Chondrocyte (in vitro differentiated cells): Measurements from ENCODE around the gene BORCS6. TPM values are rescaled to one million over a fixed set of nuclear protein-coding genes. Genes with fewer than 3 reads are reported as not detected.
A peak's percentile ranks its signal among the peaks of the same experiment; 100 is the strongest.

ENCODE experiments used
- DNase-seq: peaks from one replicate; pipeline ENCODE4 v3.0.0; 2021; ENCODE audit warnings: mixed read lengths, low spot score
- H3K27ac Mint-ChIP-seq: one replicate; pipeline ENCODE4 v1.8.0; 2021; ENCODE audit warnings: mild to moderate bottlenecking, moderate library complexity, mixed read lengths; ENCODE audit not compliant: unreplicated experiment
- H3K27me3 Mint-ChIP-seq: 2 replicates; pipeline ENCODE4 v1.8.0; 2021; ENCODE audit warnings: low read depth, mixed read lengths
- H3K36me3 Mint-ChIP-seq: 2 replicates; pipeline ENCODE4 v1.8.0; 2021; ENCODE audit warnings: low read depth, mixed read lengths
- H3K4me1 Mint-ChIP-seq: 2 replicates; pipeline ENCODE4 v1.8.0; 2021; ENCODE audit warnings: low read depth, mild to moderate bottlenecking, mixed read lengths
- H3K4me3 Mint-ChIP-seq: one replicate; pipeline ENCODE4 v1.8.0; 2021; ENCODE audit warnings: mild to moderate bottlenecking, moderate library complexity, mixed read lengths; ENCODE audit not compliant: unreplicated experiment
- H3K9me3 Mint-ChIP-seq: 2 replicates; pipeline ENCODE4 v1.8.0; 2021; ENCODE audit warnings: low read depth, mixed read lengths
- CTCF ChIP-seq: fragments of 200-600 bp; sonication (generic); IDR thresholded peaks from 2 replicates; pipeline ENCODE4 v1.5.0; 2021; ENCODE audit warnings: antibody characterized with exemption, mild to moderate bottlenecking, moderate library complexity
- total RNA-seq: library from RNA; stranded (reverse); gene quantifications from 3 replicates; pipeline ENCODE4 v1.2.1, GENCODE V29; 2021

BORCS6 gene
- total RNA-seq, 1 donor from 2014 or later = 8.2 TPM

GRCh38 chr17:8150194-8151119, 39.5 kb downstream of the BORCS6 start:
- peak overlapping the region; percentile 22 for H3K27ac Mint-ChIP-seq
- peak overlapping the region; percentile 2 for H3K4me3 Mint-ChIP-seq
- H3K27me3 Mint-ChIP-seq = no peaks in the 10 kb centered on the region
- H3K36me3 Mint-ChIP-seq = peaks cover 31% of the 10 kb centered on the region
- no peak for DNase-seq
- no peaks in the 10 kb centered on the region for H3K9me3 Mint-ChIP-seq
- no peak for TF ChIP-seq CTCF
- H3K4me1 Mint-ChIP-seq = peaks cover 35% of the 10 kb centered on the region

GRCh38 chr17:8149419-8150193, 40.4 kb downstream of the BORCS6 start:
- TF ChIP-seq CTCF = no peak
- Mint-ChIP-seq H3K27ac (peak overlapping the region; percentile 22), H3K27me3 (no peaks in the 10 kb centered on the region), H3K4me1 (peaks cover 35% of the 10 kb centered on the region), H3K9me3 (no peaks in the 10 kb centered on the region), H3K4me3 (peak overlapping the region; percentile 33), H3K36me3 (peaks cover 32% of the 10 kb centered on the region)
- DNase-seq = no peak

GRCh38 chr17:8148560-8148959, 41.4 kb downstream of the BORCS6 start:
- H3K27me3 Mint-ChIP-seq = no peaks in the 10 kb centered on the region
- no peaks in the 10 kb centered on the region for H3K9me3 Mint-ChIP-seq
- H3K4me1 Mint-ChIP-seq = peaks cover 28% of the 10 kb centered on the region
- H3K36me3 Mint-ChIP-seq = peaks cover 38% of the 10 kb centered on the region
- H3K4me3 Mint-ChIP-seq = no peak overlapping the region
- no peak for DNase-seq
- no peak for TF ChIP-seq CTCF
- peak overlapping the region; percentile 27 for H3K27ac Mint-ChIP-seq

GRCh38 chr17:8147805-8148404, 42.1 kb downstream of the BORCS6 start:
- no peaks in the 10 kb centered on the region for H3K9me3 Mint-ChIP-seq
- H3K36me3 Mint-ChIP-seq = peaks cover 38% of the 10 kb centered on the region
- H3K4me1 Mint-ChIP-seq = peaks cover 21% of the 10 kb centered on the region
- DNase-seq = no peak
- no peak overlapping the region for H3K27ac Mint-ChIP-seq
- H3K4me3 Mint-ChIP-seq = no peak overlapping the region
- no peak for TF ChIP-seq CTCF
- no peaks in the 10 kb centered on the region for H3K27me3 Mint-ChIP-seq
